ENCODE results near the gene TMEM86A. TPM values are rescaled to one million over a fixed set of nuclear protein-coding genes. Genes with fewer than 3 reads are reported as not detected.
"Not testable (repeated sequence)": the region's sequence is repeated elsewhere in the genome, so short reads cannot be mapped to it uniquely, and the experiment has no call there.

TMEM86A gene
- total and polyA plus RNA-seq, 2 donors (not counting 1 experiment from before 2014, with no cell fraction given), result 0.16 to 0.83 TPM

GRCh38 chr11:18650859-18651557 lies 47.6 kb upstream of the TMEM86A start:
- Histone ChIP-seq H3K27ac (ENCODE audit: insufficient read depth, low read length) (no peak overlapping the region), H3K4me1 (ENCODE audit: control insufficient read depth, extremely low read depth, insufficient read depth, low read length) (no peaks in the 10 kb centered on the region), H3K4me2 (ENCODE audit: extremely low read depth, insufficient read depth, low read length) (no peak overlapping the region), H3K9me3 (ENCODE audit: control insufficient read depth, insufficient read depth, low read depth, low read length) (no peaks in the 10 kb centered on the region), H3K79me2 (ENCODE audit: control insufficient read depth, insufficient read depth, low read length) (no peaks in the 10 kb centered on the region), H3K36me3 (ENCODE audit: control insufficient read depth, insufficient read depth, low read length) (no peaks in the 10 kb centered on the region), H3K9ac (ENCODE audit: insufficient read depth, low read length) (no peak overlapping the region), H3K27me3 (ENCODE audit: control insufficient read depth, insufficient read depth, low read length) (no peaks in the 10 kb centered on the region), H2AFZ (ENCODE audit: low read length) (no peak overlapping the region), H4K20me1 (ENCODE audit: control insufficient read depth, extremely low read depth, insufficient read depth, low read length) (no peaks in the 10 kb centered on the region), H3K4me3 (replicated peaks in 1 of 4; ENCODE audit: control extremely low read depth in 1 of 4, insufficient read depth in 1 of 4, low read depth in 3 of 4, low read length in 4 of 4) (no peak overlapping the region)
- DNase-seq (ENCODE audit: low read depth in 2 of 2), result peak; percentile 18 to 82
- TF ChIP-seq CTCF (conservative IDR thresholded peaks at IDR 0.05 in 1 of 2, IDR thresholded peaks at IDR 0.05 in 1 of 2; ENCODE audit: low read depth in 1 of 2, low read length in 2 of 2), result peak; percentile 55 to 83
- TF ChIP-seq EZH2 (IDR thresholded peaks at IDR 0.05; ENCODE audit: low read length, missing control alignments), result no peak

GRCh38 chr11:18657673-18658072 lies 40.9 kb upstream of the TMEM86A start:
- Histone ChIP-seq H3K79me2 (ENCODE audit: control insufficient read depth, insufficient read depth, low read length) (no peaks in the 10 kb centered on the region), H3K9ac (ENCODE audit: insufficient read depth, low read length) (no peak overlapping the region), H3K4me1 (ENCODE audit: control insufficient read depth, extremely low read depth, insufficient read depth, low read length) (no peaks in the 10 kb centered on the region), H3K9me3 (ENCODE audit: control insufficient read depth, insufficient read depth, low read depth, low read length) (no peaks in the 10 kb centered on the region), H2AFZ (ENCODE audit: low read length) (no peak overlapping the region), H4K20me1 (ENCODE audit: control insufficient read depth, extremely low read depth, insufficient read depth, low read length) (no peaks in the 10 kb centered on the region), H3K4me2 (ENCODE audit: extremely low read depth, insufficient read depth, low read length) (no peak overlapping the region), H3K27ac (ENCODE audit: insufficient read depth, low read length) (no peak overlapping the region), H3K36me3 (ENCODE audit: control insufficient read depth, insufficient read depth, low read length) (no peaks in the 10 kb centered on the region), H3K27me3 (ENCODE audit: control insufficient read depth, insufficient read depth, low read length) (no peaks in the 10 kb centered on the region), H3K4me3 (replicated peaks in 1 of 4; ENCODE audit: control extremely low read depth in 1 of 4, insufficient read depth in 1 of 4, low read depth in 3 of 4, low read length in 4 of 4) (no peak overlapping the region)
- DNase-seq (ENCODE audit: low read depth in 2 of 2), result no peak
- no peak for TF ChIP-seq EZH2 (IDR thresholded peaks at IDR 0.05; ENCODE audit: low read length, missing control alignments)
- no peak for TF ChIP-seq CTCF (conservative IDR thresholded peaks at IDR 0.05 in 1 of 2, IDR thresholded peaks at IDR 0.05 in 1 of 2; ENCODE audit: low read depth in 1 of 2, low read length in 2 of 2)

- H2AFZ ChIP-seq (ENCODE audit: low read length); H4K20me1 ChIP-seq (ENCODE audit: control insufficient read depth, extremely low read depth, insufficient read depth, low read length); H3K27me3 ChIP-seq (ENCODE audit: control insufficient read depth, insufficient read depth, low read length); H3K4me2 ChIP-seq (ENCODE audit: extremely low read depth, insufficient read depth, low read length); H3K9ac ChIP-seq (ENCODE audit: insufficient read depth, low read length); H3K27ac ChIP-seq (ENCODE audit: insufficient read depth, low read length); H3K4me1 ChIP-seq (ENCODE audit: control insufficient read depth, extremely low read depth, insufficient read depth, low read length); H3K9me3 ChIP-seq (ENCODE audit: control insufficient read depth, insufficient read depth, low read depth, low read length); H3K79me2 ChIP-seq (ENCODE audit: control insufficient read depth, insufficient read depth, low read length); H3K36me3 ChIP-seq (ENCODE audit: control insufficient read depth, insufficient read depth, low read length); H3K4me3 ChIP-seq (replicated peaks in 1 of 4; ENCODE audit: control extremely low read depth in 1 of 4, insufficient read depth in 1 of 4, low read depth in 3 of 4, low read length in 4 of 4); DNase-seq (ENCODE audit: low read depth in 2 of 2): not testable (repeated sequence)
Observed at GRCh38 chr11:18665353-18665872, 33.2 kb upstream of the TMEM86A start.

Data from fibroblast of lung (primary cell).